HG03066 (cell line): Measurements from ENCODE around the gene PLEKHA3.
A peak's percentile ranks its signal among the peaks of the same experiment; 100 is the strongest.
"Not testable (repeated sequence)": the region's sequence is repeated elsewhere in the genome, so short reads cannot be mapped to it uniquely, and the experiment has no call there.

Experiments used
- ATAC-seq: cut with Tn5 transposase; IDR thresholded peaks from one replicate; pipeline ENCODE4 v1.9.1; 2021; ENCODE audit warnings: low read depth; ENCODE audit not compliant: unreplicated experiment

The PLEKHA3 gene

DNA sequence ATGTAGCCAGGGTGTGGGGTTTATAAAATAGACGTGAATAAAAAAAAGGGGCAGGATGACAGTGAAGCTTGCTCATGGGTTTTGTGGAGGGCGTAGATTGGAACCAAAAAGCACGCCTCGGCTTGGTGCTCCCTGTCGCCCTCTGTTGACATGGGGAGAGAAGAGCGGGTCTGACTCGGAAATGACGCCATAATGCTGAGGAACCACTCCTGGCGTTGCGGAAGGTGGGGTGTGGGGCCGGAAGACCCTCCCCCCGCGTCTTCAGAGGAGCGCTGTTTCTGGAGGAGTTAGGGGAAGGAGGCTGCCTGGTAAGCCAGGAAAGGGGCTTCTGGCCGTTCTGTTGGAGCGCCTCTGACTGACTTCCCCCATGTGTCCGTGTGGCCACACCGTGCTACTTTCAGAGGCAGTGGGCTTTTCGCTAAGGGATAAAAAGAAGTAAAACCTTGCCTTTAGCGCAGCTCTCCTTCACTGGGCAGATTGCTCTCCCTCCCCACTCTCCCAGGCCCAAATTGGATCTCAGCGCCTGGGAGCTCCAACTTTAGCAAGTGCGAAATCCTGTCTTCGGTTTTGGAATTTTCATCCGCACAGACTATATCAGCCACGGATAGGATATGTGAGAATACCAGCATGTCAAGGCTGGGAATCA lies 42.8 kb downstream of the PLEKHA3 start:
- peak; percentile 92 for ATAC-seq

DNA sequence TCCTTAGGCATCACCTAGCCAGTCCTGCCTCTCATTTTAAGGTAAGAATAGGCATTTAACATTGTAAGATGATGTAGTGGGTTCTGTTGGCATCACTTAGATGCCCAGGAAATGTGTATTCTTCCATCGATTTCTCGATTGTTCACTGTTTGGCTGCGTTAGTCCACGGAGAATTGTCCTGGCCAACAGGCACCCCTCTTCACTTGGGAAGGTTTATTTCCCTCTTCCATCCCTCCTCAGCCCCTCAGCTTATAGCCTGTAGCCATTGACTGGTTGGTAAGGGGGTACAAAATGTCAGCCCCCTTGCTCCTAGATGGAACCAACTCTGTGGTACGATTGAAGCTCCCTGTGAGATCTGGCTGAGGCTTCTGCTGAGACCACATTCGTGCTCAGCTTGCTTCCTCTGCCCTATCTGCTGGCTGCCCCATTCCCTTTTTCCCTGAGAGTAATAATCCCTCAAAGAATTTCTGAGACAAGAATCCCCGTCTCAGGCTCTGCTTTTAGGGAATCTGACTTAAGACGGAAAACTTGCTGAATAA lies 43.4 kb downstream of the PLEKHA3 start:
- ATAC-seq: no peak

DNA sequence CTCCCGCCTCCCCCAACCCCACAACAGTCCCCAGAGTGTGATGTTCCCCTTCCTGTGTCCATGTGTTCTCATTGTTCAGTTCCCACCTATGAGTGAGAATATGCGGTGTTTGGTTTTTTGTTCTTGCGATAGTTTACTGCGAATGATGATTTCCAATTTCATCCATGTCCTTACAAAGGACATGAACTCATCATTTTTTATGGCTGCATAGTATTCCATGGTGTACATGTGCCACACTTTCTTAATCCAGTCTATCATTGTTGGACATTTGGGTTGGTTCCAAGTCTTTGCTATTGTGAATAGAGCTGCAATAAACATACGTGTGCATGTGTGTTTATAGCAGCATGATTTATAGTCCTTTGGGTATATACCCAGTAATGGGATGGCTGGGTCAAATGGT lies 44.8 kb downstream of the PLEKHA3 start:
- not testable (repeated sequence) for ATAC-seq

DNA sequence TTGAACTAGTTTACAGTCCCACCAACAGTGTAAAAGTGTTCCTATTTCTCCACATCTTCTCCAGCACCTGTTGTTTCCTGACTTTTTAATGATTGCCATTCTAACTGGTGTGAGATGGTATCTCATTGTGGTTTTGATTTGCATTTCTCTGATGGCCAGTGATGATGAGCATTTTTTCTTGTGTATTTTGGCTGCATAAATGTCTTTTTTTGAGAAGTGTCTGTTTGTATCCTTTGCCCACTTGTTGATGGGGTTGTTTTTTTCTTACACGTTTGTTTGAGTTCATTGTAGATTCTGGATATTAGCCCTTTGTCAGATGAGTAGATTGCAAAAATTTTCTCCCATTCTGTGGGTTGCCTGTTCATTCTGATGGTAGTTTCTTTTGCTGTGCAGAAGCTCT lies 45.2 kb downstream of the PLEKHA3 start:
- not testable (repeated sequence) for ATAC-seq

DNA sequence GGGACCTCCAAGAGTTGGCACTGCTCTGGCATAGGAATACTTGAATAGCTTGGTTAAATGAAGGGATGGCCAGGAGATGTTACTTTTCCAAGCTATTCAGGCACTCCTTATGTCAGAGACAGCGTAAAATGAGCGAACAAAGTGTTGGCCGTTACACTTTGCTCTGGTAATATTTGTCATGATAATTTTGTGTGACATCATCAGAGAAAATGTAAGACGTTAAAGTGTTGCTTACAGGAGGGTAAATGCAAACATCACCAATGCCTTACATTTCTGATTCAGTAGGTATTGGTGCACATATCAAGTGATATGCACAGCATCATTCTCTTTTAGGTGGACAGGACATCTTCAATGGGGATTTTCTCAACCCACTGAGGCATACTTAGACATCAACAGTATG lies 46.0 kb downstream of the PLEKHA3 start:
- ATAC-seq: no peak

DNA sequence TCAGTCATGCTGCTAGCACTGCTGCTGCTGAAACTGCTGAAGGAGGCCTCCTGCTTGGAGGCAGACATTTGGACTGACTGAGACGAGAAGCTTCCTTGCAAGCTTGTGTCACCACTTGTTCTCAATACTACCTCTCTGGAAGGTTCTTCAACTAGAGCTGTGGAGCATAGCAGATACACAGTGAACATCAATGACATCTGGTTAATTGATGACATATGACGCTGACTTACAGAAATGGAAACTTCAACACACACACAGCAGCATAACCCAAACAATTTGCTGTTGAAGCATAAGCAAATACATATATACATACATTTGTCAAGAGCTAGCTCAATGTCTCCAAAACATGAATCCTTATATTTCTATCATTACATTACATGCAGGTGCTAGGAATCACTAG lies 47.3 kb downstream of the PLEKHA3 start:
- ATAC-seq: no peak

DNA sequence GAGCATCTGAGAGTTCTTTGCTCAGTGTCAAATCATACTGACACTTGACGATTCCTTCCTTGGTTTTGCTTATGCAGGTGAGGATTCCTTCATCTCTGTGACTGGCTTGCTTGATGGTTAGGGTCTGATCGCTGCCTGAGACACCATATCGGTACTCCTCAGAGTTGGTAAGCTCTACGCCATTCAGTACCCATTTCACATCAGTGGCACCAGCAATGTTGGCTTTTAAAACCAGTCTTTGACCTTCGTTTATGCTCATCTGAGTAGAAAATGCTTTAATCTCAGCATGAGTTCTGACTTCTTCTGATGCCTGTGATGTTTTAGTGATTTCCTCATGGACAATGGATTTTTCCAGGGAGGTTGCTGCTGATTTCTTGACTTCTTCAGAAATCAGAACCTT lies 48.4 kb downstream of the PLEKHA3 start:
- no peak for ATAC-seq

DNA sequence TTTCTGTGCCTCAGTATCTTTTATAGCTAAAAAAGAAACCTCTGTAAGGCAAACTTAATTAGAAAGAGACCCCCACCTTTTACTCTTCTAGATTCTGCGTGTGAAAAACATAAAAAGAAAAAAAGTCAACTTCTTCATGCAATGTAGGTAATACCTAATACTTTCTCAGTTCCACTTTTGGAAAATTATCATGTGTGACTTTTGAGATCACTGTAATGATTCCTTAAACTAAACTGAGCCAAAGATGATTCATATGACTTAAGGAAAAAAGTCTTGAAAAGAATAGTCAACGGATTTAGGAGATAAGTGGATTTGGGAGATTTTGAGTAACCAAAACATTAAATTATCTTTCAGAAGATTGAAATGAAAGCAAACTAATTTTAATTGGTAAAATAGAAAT lies 48.9 kb downstream of the PLEKHA3 start:
- ATAC-seq: no peak

DNA sequence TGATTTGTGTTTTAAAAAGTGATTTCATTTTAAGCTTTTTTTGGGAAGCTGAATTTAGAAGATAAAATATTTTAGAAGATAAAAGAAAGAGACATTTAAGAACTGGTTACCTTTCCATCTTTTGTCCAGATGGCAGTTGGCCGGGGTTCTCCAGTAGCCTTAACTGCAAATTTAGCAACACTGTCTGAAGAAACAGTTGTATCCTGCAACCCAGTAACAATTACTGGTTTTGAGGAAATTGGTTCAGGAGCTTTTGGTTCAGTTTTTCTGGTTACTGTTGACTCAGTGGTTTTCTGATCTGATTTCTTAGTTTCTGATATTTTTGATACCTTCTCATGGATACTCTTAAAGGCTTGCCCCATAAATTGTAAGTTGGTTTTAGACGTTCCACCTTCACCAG lies 49.9 kb downstream of the PLEKHA3 start:
- ATAC-seq: no peak

DNA sequence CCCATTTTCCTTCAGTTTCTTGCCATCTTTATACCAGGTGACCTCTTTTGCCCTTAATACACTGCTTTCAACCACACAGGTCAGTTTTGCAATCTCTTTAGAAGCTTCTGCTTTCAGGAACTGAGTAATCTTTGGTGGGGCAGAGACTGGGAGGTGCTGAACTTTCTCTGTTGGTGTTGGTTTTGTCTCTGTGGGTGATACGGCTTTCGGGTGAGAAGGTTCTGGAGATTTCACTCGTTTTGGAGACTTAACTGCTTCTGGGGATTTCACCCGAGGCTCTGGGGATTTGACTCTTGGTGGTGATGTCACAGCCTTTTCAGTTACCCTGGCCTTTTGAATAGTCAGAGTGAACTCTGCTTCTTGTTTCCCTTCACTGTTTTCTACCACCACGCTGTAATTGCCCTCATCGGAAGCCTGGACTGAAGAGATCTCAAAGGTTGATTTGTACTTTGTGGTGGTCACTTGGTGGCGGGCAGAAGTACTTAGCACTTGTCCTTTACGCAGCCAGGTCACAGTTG lies 50.4 kb downstream of the PLEKHA3 start:
- peak; percentile 96 for ATAC-seq

DNA sequence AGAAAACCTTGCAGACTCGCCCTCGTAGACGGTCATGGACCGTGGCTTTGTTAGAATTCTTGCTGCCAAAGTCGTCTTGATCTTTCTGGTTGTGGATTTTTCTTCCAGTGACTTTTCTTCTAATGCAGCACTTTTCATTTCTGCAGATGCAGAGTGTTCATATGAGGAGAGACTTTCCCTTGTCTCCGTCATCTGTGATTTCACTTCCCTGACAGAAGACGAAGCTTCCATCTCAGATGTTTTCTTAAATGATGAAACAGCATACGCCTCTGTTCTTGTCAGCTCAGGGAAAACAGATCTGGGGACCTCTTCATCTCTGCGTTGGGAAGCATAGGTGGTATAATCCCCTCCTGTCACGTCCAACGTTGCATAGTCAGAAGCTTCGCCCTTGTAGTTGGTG lies 50.9 kb downstream of the PLEKHA3 start:
- no peak for ATAC-seq

DNA sequence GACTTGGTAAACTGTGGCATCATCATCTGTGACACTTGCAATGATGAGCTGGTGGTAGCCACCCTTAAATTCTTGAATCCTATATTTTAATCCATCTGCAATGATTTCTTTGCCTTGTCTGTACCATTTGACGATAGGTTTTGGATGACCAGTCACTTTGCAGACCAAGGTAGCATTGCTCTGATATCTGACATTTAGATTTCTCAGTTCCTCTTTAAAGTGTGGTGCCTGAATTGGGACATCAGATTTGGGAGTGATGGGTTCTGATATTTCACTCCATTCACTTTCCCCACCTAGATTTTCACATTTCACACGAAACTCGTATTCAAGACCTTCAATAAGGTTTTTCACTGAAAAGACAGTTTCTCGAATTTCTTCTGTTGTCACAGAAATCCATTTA lies 55.8 kb downstream of the PLEKHA3 start:
- ATAC-seq: no peak

DNA sequence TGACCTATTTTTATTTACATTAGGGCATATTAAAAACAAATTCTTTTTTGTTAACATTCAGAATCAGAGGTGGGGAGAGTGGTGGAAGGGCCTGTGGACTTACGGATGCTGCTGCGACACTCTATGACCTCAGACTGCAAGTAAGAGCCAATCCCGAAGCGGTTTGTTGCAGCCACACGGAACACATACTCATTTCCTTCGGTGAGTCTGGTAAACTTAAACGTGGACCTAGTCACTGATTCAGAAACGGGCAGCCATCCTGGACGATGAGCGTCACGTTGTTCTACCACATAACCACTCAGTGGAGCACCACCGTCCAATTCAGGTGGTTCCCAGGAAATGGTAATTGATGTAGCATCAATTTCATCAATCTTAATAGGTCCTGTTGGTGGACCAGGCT lies 61.9 kb downstream of the PLEKHA3 start:
- no peak for ATAC-seq

DNA sequence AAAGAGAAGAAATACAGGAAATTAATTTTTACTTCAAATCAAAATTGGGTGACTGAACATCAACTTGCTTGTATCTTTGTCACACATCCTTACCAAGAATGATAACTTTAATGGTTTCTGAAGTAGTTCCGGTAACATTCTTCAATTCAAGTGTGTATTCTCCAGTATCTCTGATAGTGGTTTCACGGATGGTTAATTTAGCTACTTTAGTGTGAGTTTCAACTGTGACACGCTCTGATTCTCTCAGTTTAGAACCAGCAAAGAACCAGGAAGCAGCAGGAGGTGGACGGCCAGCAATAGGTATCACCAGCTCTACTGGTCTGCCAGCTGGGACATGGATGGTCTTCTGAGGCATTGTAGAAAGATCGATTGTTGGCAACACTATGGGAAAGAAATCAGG lies 62.3 kb downstream of the PLEKHA3 start:
- ATAC-seq: no peak

DNA sequence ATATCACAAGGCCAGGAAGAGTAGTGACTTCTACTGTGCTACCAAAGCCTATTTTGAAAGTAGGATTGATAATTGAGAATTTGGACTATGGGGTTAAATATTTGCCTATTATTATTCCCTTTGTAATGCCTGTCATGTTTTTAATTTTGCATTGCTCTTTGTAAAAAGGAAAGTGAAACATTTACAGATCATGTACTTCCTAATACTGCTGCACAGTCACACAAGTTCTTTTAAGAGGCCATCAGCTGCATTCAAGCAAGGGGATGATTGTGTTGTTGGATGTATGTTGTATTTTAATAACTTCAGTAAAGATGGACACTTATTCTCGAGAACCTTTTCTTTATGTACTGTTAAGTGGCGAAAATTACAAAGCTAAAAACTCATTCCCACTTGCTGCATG lies 70.1 kb downstream of the PLEKHA3 start:
- ATAC-seq: peak; percentile 72

DNA sequence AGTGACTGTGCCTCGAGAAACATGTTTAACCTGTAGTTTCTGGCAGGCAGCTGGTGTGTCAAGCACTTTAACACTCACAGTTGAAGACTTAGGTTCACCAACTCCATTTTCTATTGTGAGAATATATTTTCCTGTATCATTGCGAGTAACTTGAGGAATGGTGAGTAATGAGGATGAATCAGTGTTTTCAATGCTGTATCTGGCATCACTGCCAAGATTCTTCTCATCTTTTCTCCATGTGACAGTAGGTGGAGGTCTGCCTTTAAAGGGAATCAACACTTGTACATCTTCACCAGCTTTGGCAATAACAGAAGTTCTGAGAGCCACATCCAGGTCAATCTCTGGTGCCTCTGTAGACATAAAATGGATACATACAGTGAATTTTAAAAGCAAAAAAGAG lies 72.8 kb downstream of the PLEKHA3 start:
- ATAC-seq: no peak
